Effector memory CD4-positive, alpha-beta T cell (primary cell): ENCODE measurements around the gene CAPN15.
"Not testable (repeated sequence)": the region's sequence is repeated elsewhere in the genome, so short reads cannot be mapped to it uniquely, and the experiment has no call there.

ENCODE experiments used
- DNase-seq, 3 donors: peaks; one replicate each; pipeline ENCODE4 v3.0.0-alpha.2; 2020
- H3K27ac ChIP-seq: 2 replicates; pipeline ENCODE4 v1.7.0; 2013; ENCODE audit warnings: mild to moderate bottlenecking, low read length, moderate library complexity; ENCODE audit not compliant: insufficient read depth, poor library complexity, severe bottlenecking
- H3K27me3 ChIP-seq: replicated peaks from 2 replicates; pipeline ENCODE4 v1.7.0; 2013; ENCODE audit warnings: mild to moderate bottlenecking, low read length; ENCODE audit not compliant: insufficient read depth, control insufficient read depth, poor library complexity, severe bottlenecking
- H3K36me3 ChIP-seq: 2 replicates; pipeline ENCODE4 v1.7.0; 2013; ENCODE audit warnings: mild to moderate bottlenecking, low read length, moderate library complexity; ENCODE audit not compliant: control insufficient read depth, insufficient read depth
- H3K4me1 ChIP-seq: 2 replicates; pipeline ENCODE4 v1.7.0; 2013; ENCODE audit warnings: low read length, mild to moderate bottlenecking; ENCODE audit not compliant: control insufficient read depth, insufficient read depth, poor library complexity, severe bottlenecking
- H3K4me3 ChIP-seq: 2 replicates; pipeline ENCODE4 v1.7.0; 2013; ENCODE audit warnings: low read length, low read depth, mild to moderate bottlenecking; ENCODE audit not compliant: insufficient read depth, poor library complexity, severe bottlenecking
- H3K9me3 ChIP-seq: 2 replicates; pipeline ENCODE4 v1.7.0; 2013; ENCODE audit warnings: mild to moderate bottlenecking, low read length, moderate library complexity; ENCODE audit not compliant: control insufficient read depth
- total RNA-seq, 3 donors: gene quantifications; one replicate each; lab custom pipeline; 2026; lab: John Stamatoyannopoulos, UW

CAPN15 gene
- 116 to 144 (median 123) reads per million in 3 donors for total RNA-seq

GRCh38 chr16:527015-527903, at the start of gene CAPN15:
Gene CAPN15 (plus strand): TSS chr16:527712. CDS start chr16:546839, 19,127 bp downstream.
- Histone ChIP-seq H3K27ac (peak within 1 kb of the TSS; percentile 89), H3K4me1 (peaks cover 30% of the 10 kb centered on the region), H3K27me3 (no peaks in the 10 kb centered on the region), H3K9me3 (no peaks in the 10 kb centered on the region), H3K4me3 (peak within 1 kb of the TSS; percentile 77), H3K36me3 (no peaks in the 10 kb centered on the region)
- DNase-seq: peak; percentile 72 to 81 (median 75)

- H3K27ac ChIP-seq, H3K9me3 ChIP-seq, H3K36me3 ChIP-seq, H3K4me1 ChIP-seq, H3K27me3 ChIP-seq, DNase-seq, H3K4me3 ChIP-seq: not testable (repeated sequence)
Measured at GRCh38 chr16:478287-478686, 49.2 kb upstream of the CAPN15 start.

- Histone ChIP-seq H3K36me3 (peaks cover 7% of the 10 kb centered on the region), H3K27me3 (no peaks in the 10 kb centered on the region), H3K27ac (no peak overlapping the region), H3K9me3 (no peaks in the 10 kb centered on the region), H3K4me3 (no peak overlapping the region), H3K4me1 (no peaks in the 10 kb centered on the region)
- DNase-seq: no peak
Measured at GRCh38 chr16:482468-483185, 44.9 kb upstream of the CAPN15 start.

- Histone ChIP-seq H3K9me3 (no peaks in the 10 kb centered on the region), H3K27me3 (no peaks in the 10 kb centered on the region), H3K36me3 (peaks cover 7% of the 10 kb centered on the region), H3K27ac (no peak overlapping the region), H3K4me3 (no peak overlapping the region), H3K4me1 (no peaks in the 10 kb centered on the region)
- DNase-seq: no peak
Measured at GRCh38 chr16:483341-484075, 44.0 kb upstream of the CAPN15 start.

GRCh38 chr16:489606-490005, 37.9 kb upstream of the CAPN15 start:
- H3K27me3 ChIP-seq: no peaks in the 10 kb centered on the region
- no peaks in the 10 kb centered on the region for H3K9me3 ChIP-seq
- H3K4me3 ChIP-seq: no peak overlapping the region
- H3K36me3 ChIP-seq: peaks cover 4% of the 10 kb centered on the region
- DNase-seq: no peak
- H3K4me1 ChIP-seq: no peaks in the 10 kb centered on the region
- no peak overlapping the region for H3K27ac ChIP-seq

GRCh38 chr16:490768-491167, 36.7 kb upstream of the CAPN15 start:
- DNase-seq: no peak

GRCh38 chr16:491220-491919, 36.1 kb upstream of the CAPN15 start:
- Histone ChIP-seq H3K9me3 (no peaks in the 10 kb centered on the region), H3K27ac (no peak overlapping the region), H3K4me3 (no peak overlapping the region), H3K4me1 (no peaks in the 10 kb centered on the region), H3K27me3 (no peaks in the 10 kb centered on the region), H3K36me3 (peaks cover 4% of the 10 kb centered on the region)
- DNase-seq: no peak

More at GRCh38 chr16:490768-491167, 36.7 kb upstream of the CAPN15 start:
- Histone ChIP-seq H3K27ac (no peak overlapping the region), H3K4me3 (no peak overlapping the region), H3K36me3 (peaks cover 4% of the 10 kb centered on the region), H3K27me3 (no peaks in the 10 kb centered on the region), H3K9me3 (no peaks in the 10 kb centered on the region), H3K4me1 (no peaks in the 10 kb centered on the region)

- Histone ChIP-seq H3K4me3 (no peak overlapping the region), H3K27me3 (no peaks in the 10 kb centered on the region), H3K27ac (no peak overlapping the region), H3K36me3 (peaks cover 4% of the 10 kb centered on the region), H3K4me1 (no peaks in the 10 kb centered on the region), H3K9me3 (no peaks in the 10 kb centered on the region)
- no peak for DNase-seq
Measured at GRCh38 chr16:492211-492875, 35.2 kb upstream of the CAPN15 start.

GRCh38 chr16:494676-495075, 32.8 kb upstream of the CAPN15 start:
- H3K27ac ChIP-seq, DNase-seq, H3K9me3 ChIP-seq, H3K4me3 ChIP-seq, H3K27me3 ChIP-seq, H3K4me1 ChIP-seq, H3K36me3 ChIP-seq: not testable (repeated sequence)
